Mammary epithelial cell (primary cell): ENCODE data around the gene ALDOA.

ENCODE experiments used
- CTCF ChIP-seq, 2 donors: IDR thresholded peaks in 1 of 2; conservative IDR thresholded peaks in 1 of 2; 2 replicates each; pipeline ENCODE4 v1.5.1; 2011 to 2012; ENCODE audit warnings: inconsistent platforms in 2 of 2, low read length in 2 of 2, mild to moderate bottlenecking in 2 of 2, control low read depth in 1 of 2, low read depth in 1 of 2; ENCODE audit not compliant: insufficient read depth in 1 of 2; ENCODE audit errors: extremely low read depth in 1 of 2
- EZH2 ChIP-seq: IDR thresholded peaks from 2 replicates; pipeline ENCODE4 v1.6.1; 2012; ENCODE audit warnings: low read length, inconsistent platforms, borderline replicate concordance

GRCh38 chr16:30027588-30028437 is 37.7 kb upstream of the ALDOA start:
- no peak for TF ChIP-seq CTCF (conservative IDR thresholded peaks at IDR 0.05 in 1 of 2, IDR thresholded peaks at IDR 0.05 in 1 of 2; ENCODE audit: extremely low read depth in 1 of 2, insufficient read depth in 1 of 2, low read depth in 1 of 2, low read length in 2 of 2)
- no peak for TF ChIP-seq EZH2
